ENCODE results near the gene NRG2. TPM values are rescaled to one million over a fixed set of nuclear protein-coding genes. Genes with fewer than 3 reads are reported as not detected.

NRG2 gene
- total and polyA plus RNA-seq, 2 of the 4 experiments (the other 2 are of a cell fraction): 0.18 TPM; not detected in 1

DNA sequence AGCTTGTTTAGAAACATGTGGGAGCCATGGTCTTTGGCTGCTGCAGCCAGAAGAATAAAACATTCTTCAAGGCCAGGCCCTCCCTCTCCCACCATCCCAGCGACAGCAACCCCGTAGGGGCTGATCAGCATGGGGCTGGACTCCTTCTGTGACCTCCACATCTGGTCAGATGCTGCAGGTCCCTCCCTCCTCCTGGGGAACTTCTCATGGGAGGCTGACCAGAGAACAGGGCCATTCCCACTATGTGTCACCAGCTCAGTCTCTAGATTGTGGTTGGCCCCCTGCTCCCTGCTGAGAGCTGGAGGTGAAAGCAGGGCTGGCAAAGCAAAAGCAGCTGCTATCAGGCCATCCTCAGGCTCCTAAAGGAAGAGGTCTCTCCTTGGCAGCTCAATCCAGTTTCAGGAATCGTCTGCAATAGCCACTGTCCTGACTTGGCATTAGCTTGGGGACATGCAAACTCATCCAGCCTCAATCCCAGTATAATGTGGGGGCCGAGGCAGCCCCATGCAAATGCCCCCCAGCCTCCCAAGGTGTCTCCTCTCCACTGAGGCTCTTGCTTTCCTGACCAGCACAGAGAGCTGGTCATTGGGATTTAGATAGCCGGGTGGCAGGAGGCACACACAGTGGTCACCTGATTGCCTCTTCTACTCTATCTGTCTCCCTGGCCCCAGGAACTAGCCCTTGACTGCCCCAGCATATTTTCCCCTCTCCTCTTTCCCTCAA, 81.5 kb downstream of the NRG2 start:
- DNase-seq (no peak), ATAC-seq (ENCODE audit: low read depth) (no peak)
- ChIA-PET POLR2A (ENCODE audit: unreplicated experiment) (no interaction called here), CTCF (no interaction called here)
- Histone ChIP-seq H2AK9ac (replicated peaks; ENCODE audit: low read depth, low read length, poor library complexity) (no peak overlapping the region), H4K5ac (ENCODE audit: low read depth, low read length) (no peak overlapping the region), H2AK5ac (ENCODE audit: low read depth, low read length) (no peak overlapping the region), H3K9me1 (ENCODE audit: insufficient read depth, low read length) (no peaks in the 10 kb centered on the region), H3K4me2 (ENCODE audit: low read depth, low read length) (no peak overlapping the region), H2AFZ (replicated peaks; ENCODE audit: low read length, poor library complexity) (peak overlapping the region; percentile 32), H2BK120ac (ENCODE audit: low read depth, low read length) (no peak overlapping the region), H3K4me3 (ENCODE audit: insufficient read depth, low read depth, low read length) (no peak overlapping the region), H3K18ac (ENCODE audit: low read depth, low read length) (no peak overlapping the region), H3K9ac (ENCODE audit: low read depth, low read length) (no peak overlapping the region), H3K56ac (ENCODE audit: extremely low read depth, insufficient read depth, low read length) (no peak overlapping the region), H2BK15ac (ENCODE audit: low read depth, low read length) (no peak overlapping the region), H3K14ac (replicated peaks; ENCODE audit: low read depth, low read length) (no peak overlapping the region), H3K23ac (ENCODE audit: low read depth, low read length) (no peak overlapping the region), H3K79me1 (ENCODE audit: low read depth in 1 of 2, low read length in 2 of 2) (no peaks in the 10 kb centered on the region), H4K8ac (ENCODE audit: low read depth in 2 of 2, low read length in 2 of 2) (no peak overlapping the region), H2BK20ac (ENCODE audit: low read depth, low read length) (no peak overlapping the region), H3K9me3 (ENCODE audit: control insufficient read depth, insufficient read depth, low read length) (no peaks in the 10 kb centered on the region), H3K27me3 (ENCODE audit: control insufficient read depth, insufficient read depth, low read length) (peaks cover 46% of the 10 kb centered on the region), H4K91ac (ENCODE audit: insufficient read depth, low read depth, low read length) (no peak overlapping the region), H3K36me3 (ENCODE audit: control insufficient read depth, insufficient read depth, low read length) (no peaks in the 10 kb centered on the region), H3K4me1 (ENCODE audit: control insufficient read depth, insufficient read depth, low read length) (no peaks in the 10 kb centered on the region), H3K4ac (ENCODE audit: low read depth, low read length) (no peak overlapping the region), H4K20me1 (ENCODE audit: insufficient read depth, low read length) (no peaks in the 10 kb centered on the region), H3K27ac (ENCODE audit: insufficient read depth, low read length) (no peak overlapping the region), H2BK5ac (ENCODE audit: low read depth, low read length, poor library complexity, severe bottlenecking) (no peak overlapping the region)
- no CpG with 5 or more reads among the region's 5 CpGs for WGBS, 2 experiments (ENCODE audit: extremely low coverage in 2 of 2, insufficient read length in 1 of 2)
- intact Hi-C loops (cut with micrococcal nuclease): no loop called here
- in situ Hi-C loops (cut with MboI; ENCODE audit: low sequenced_read_pairs): no loop called here
- TF ChIP-seq NFE2L2 (IDR thresholded peaks at IDR 0.05; ENCODE audit: low read depth, low read length) (no peak), RCOR1 (IDR thresholded peaks at IDR 0.05; ENCODE audit: insufficient replicate concordance, low read length) (no peak), RAD21 (IDR thresholded peaks at IDR 0.05; ENCODE audit: low read length) (no peak), RFX5 (IDR thresholded peaks at IDR 0.05; ENCODE audit: low read depth, low read length) (no peak), FOS (IDR thresholded peaks at IDR 0.05; ENCODE audit: low read depth, low read length) (no peak), CHD1 (IDR thresholded peaks at IDR 0.05; ENCODE audit: low read depth, low read length) (no peak)
- TF ChIP-seq, protein P1, sequence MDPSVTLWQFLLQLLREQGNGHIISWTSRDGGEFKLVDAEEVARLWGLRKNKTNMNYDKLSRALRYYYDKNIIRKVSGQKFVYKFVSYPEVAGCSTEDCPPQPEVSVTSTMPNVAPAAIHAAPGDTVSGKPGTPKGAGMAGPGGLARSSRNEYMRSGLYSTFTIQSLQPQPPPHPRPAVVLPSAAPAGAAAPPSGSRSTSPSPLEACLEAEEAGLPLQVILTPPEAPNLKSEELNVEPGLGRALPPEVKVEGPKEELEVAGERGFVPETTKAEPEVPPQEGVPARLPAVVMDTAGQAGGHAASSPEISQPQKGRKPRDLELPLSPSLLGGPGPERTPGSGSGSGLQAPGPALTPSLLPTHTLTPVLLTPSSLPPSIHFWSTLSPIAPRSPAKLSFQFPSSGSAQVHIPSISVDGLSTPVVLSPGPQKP (IDR thresholded peaks at IDR 0.05; ENCODE audit: borderline replicate concordance, low read depth, low read length): no peak
- no TSS peak for BruUV-seq (replicated peaks)
- dilution Hi-C loops (cut with HindIII; ENCODE audit: low sequenced_read_pairs, unreplicated experiment): no loop called here

Measured in IMR-90 (cell line).